Esophagus muscularis mucosa (tissue), 4 donors: ENCODE data around the gene MBD6. TPM values are rescaled to one million over a fixed set of nuclear protein-coding genes. Genes with fewer than 3 reads are reported as not detected.

ENCODE experiments used
- DNase-seq: peaks from one replicate; pipeline ENCODE4 v3.0.0-alpha.2; 2017; ENCODE audit errors: extremely low spot score
- H3K27ac ChIP-seq, 4 donors: fragments of 200-600 bp; sonication (generic); replicated peaks in 1 of 4; 1 replicate in 3 of 4; 2 replicates in 1 of 4; pipeline ENCODE4 v1.5.1; 2016 to 2019; ENCODE audit warnings: mild to moderate bottlenecking in 1 of 4
- H3K27me3 ChIP-seq, 4 donors: fragments of 200-600 bp; sonication (generic); one replicate each; pipeline versions ENCODE4 v1.5.1 to v1.6.0; 2016 to 2019
- H3K36me3 ChIP-seq, 4 donors: fragments of 200-600 bp; sonication (generic); one replicate each; pipeline ENCODE4 v1.5.1; 2016 to 2019
- H3K4me1 ChIP-seq, 4 donors: fragments of 200-600 bp; sonication (generic); one replicate each; pipeline ENCODE4 v1.5.1; 2016 to 2019
- H3K4me3 ChIP-seq, 4 donors: fragments of 200-600 bp; sonication (generic); 1 replicate in 2 of 4; 2 replicates in 2 of 4; pipeline ENCODE4 v1.5.1; 2016 to 2019; ENCODE audit warnings: mild to moderate bottlenecking in 4 of 4, moderate library complexity in 1 of 4
- H3K9me3 ChIP-seq, 4 donors: fragments of 200-600 bp; sonication (generic); 1 replicate in 3 of 4; 2 replicates in 1 of 4; pipeline ENCODE4 v1.5.1; 2016 to 2019
- CTCF ChIP-seq, 3 experiments: fragments of 200-600 bp in 2 of 3; fragments of 450-650 bp in 1 of 3; sonication (generic) in 2 of 3; IDR thresholded peaks; one replicate each; pipeline ENCODE4 v1.5.1; 2017 to 2019; ENCODE audit warnings: antibody characterized with exemption in 3 of 3, mild to moderate bottlenecking in 2 of 3, moderate library complexity in 1 of 3
- EP300 ChIP-seq: sonication (generic); formaldehyde crosslinking; IDR thresholded peaks from one replicate; pipeline ENCODE4 v1.6.1; 2017; ENCODE audit warnings: antibody characterized with exemption
- POLR2A ChIP-seq: fragments of 450-650 bp; IDR thresholded peaks from one replicate; pipeline ENCODE4 v1.6.1; 2017; ENCODE audit warnings: antibody characterized with exemption, moderate library complexity, mild to moderate bottlenecking, low read depth
- POLR2AphosphoS5 ChIP-seq, 2 donors: sonication (generic); formaldehyde crosslinking; IDR thresholded peaks; one replicate each; pipeline ENCODE4 v1.6.1; 2017; ENCODE audit warnings: antibody characterized with exemption in 2 of 2
- WGBS: methylation state at CpG from one replicate; pipeline ENCODE4 v1.1.5; 2018; 5-methylcytosine and 5-hydroxymethylcytosine counted together
- intact Hi-C: fragments of 100-400 bp; cut with DNase I; formaldehyde crosslinking; loops from one replicate; pipeline ENCODE4 v1.15.1; 2023
- total RNA-seq, 4 donors: library from RNA; depleted of rRNA; stranded (reverse); fragments of >200 nt; gene quantifications; one replicate each; pipeline versions ENCODE4 v1.1.0 to v1.2.1, GENCODE V29; 2016

MBD6 gene
- total RNA-seq, 4 donors from 2014 or later: 13.8 to 19.9 (median 16.9) TPM

DNA sequence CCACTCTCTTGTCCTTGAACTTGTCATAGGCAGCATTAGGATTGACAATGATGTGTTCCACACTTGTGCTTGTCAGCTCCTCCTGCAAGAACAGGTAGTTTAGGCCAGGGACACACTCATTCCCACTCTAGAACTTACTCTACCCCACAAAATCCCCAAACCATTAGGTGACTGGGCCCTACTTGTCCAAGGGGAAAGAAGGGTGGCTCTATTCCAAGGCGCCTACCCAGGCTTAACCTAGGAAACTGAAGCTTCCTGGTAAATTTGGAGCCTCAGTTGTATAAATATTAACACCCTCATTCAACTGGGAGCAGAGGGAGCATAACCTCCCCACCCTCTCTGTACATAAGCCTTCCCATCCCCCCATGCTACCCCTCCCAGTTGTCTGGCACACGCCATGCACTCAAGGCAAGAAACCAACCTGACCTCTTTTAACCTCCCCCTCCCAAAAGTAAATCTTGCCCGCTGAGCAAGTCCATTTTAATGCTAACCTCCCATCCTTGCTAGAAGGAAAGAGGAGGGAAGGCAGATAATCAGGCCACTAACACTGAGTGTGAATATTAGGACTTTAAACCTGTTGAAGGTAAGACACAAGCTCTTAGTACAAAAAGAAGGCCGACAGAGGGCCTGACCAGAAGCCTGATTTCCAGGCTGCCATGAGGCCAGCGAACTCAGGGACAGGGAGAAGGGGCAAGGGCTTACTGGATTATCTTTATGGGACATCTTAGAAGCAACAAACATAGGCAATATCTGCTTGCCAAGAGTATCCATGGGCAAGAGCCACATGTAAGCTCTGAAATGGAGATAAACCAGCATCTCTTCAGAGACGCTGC, 13.4 kb downstream of the MBD6 start:
- intact Hi-C loops: no loop called here
- H3K27ac ChIP-seq: no peak overlapping the region
- 79% methylated on average over 6 of the region's 6 CpGs for WGBS

GRCh38 chr12:57536597-57536942, 13.9 kb downstream of the MBD6 start:
- no peak for DNase-seq
- Histone ChIP-seq H3K9me3 (no peaks in the 10 kb centered on the region), H3K4me1 (peaks cover 0 to 9% (median 4%) of the 10 kb centered on the region in 4 donors), H3K27me3 (no peaks in the 10 kb centered on the region), H3K4me3 (no peak overlapping the region), H3K27ac (no peak overlapping the region), H3K36me3 (peaks cover 31 to 88% (median 80%) of the 10 kb centered on the region in 4 donors)
- 100% methylated on average over 1 of the region's 1 CpG for WGBS
- intact Hi-C loops: no loop called here
- TF ChIP-seq POLR2A: no peak
- TF ChIP-seq POLR2AphosphoS5 (IDR thresholded peaks at IDR 0.05): no peak
- no peak for TF ChIP-seq CTCF (IDR thresholded peaks at IDR 0.05)
- no peak for TF ChIP-seq EP300

More for the DNA sequence above, 13.4 kb downstream of the MBD6 start:
- Histone ChIP-seq H3K4me3 (no peak overlapping the region), H3K36me3 (peaks cover 37 to 88% (median 81%) of the 10 kb centered on the region in 4 donors), H3K9me3 (no peaks in the 10 kb centered on the region), H3K27me3 (no peaks in the 10 kb centered on the region), H3K4me1 (peaks cover 0 to 3% (median 1%) of the 10 kb centered on the region in 4 donors)
- no peak for TF ChIP-seq POLR2AphosphoS5 (IDR thresholded peaks at IDR 0.05)
- TF ChIP-seq EP300: no peak
- TF ChIP-seq CTCF (IDR thresholded peaks at IDR 0.05): no peak
- no peak for TF ChIP-seq POLR2A
- no peak for DNase-seq

- TF ChIP-seq POLR2A (no peak), EP300 (no peak), POLR2AphosphoS5 (IDR thresholded peaks at IDR 0.05) (no peak), CTCF (IDR thresholded peaks at IDR 0.05) (no peak)
- DNase-seq: no peak
- no peak overlapping the region for H3K27ac ChIP-seq
- no peaks in the 10 kb centered on the region for H3K9me3 ChIP-seq
- intact Hi-C loops: no loop called here
- H3K4me1 ChIP-seq: peaks cover 6 to 22% (median 14%) of the 10 kb centered on the region in 4 donors
- H3K27me3 ChIP-seq: no peaks in the 10 kb centered on the region
- H3K4me3 ChIP-seq: no peak overlapping the region
- WGBS: 84% methylated on average over 5 of the region's 5 CpGs
- peaks cover 14 to 76% (median 66%) of the 10 kb centered on the region in 4 donors for H3K36me3 ChIP-seq
These were observed 16.6 kb downstream of the MBD6 start for GRCh38 chr12:57539134-57539768.

- H3K27me3 ChIP-seq: no peaks in the 10 kb centered on the region
- no peak for DNase-seq
- no peak overlapping the region for H3K4me3 ChIP-seq
- peaks cover 21 to 40% (median 30%) of the 10 kb centered on the region in 4 donors for H3K4me1 ChIP-seq
- 34% methylated on average over 2 of the region's 2 CpGs for WGBS
- no peaks in the 10 kb centered on the region for H3K9me3 ChIP-seq
- intact Hi-C loops: no loop called here
- no peak overlapping the region for H3K27ac ChIP-seq
- TF ChIP-seq POLR2A: no peak
- no peak for TF ChIP-seq EP300
- TF ChIP-seq CTCF (IDR thresholded peaks at IDR 0.05): no peak
- no peak for TF ChIP-seq POLR2AphosphoS5 (IDR thresholded peaks at IDR 0.05)
- H3K36me3 ChIP-seq: peaks cover 6 to 59% (median 54%) of the 10 kb centered on the region in 4 donors
These were observed 18.4 kb downstream of the MBD6 start for GRCh38 chr12:57541001-57541400.
